Left ventricle myocardium superior (tissue), 1 donor: ENCODE measurements around the gene PTPRN2. TPM values are rescaled to one million over a fixed set of nuclear protein-coding genes. Genes with fewer than 3 reads are reported as not detected.

Experiments
- ATAC-seq: fragments of 200-7000 bp; cut with Tn5 transposase; one replicate; pipeline ENCODE4 v1.9.1; 2020; ENCODE audit warnings: mild to moderate bottlenecking, moderate library complexity
- DNase-seq: peaks from one replicate; pipeline ENCODE4 v3.0.0-alpha.2; 2020
- intact Hi-C: fragments of 100-400 bp; cut with micrococcal nuclease; formaldehyde crosslinking; loops from one replicate; pipeline ENCODE4 v1.11.0; 2022
- total RNA-seq: library from RNA; stranded (reverse); fragmentation: NEBNext Ultra II Directional; extraction: Animal tissue kit (Norgen Biotek cat#: 25700); gene quantifications from one replicate; pipeline ENCODE4 v1.2.1, GENCODE V29; 2021
- donor health status: DM: no; HTN: yes; CAD: no; lungs with severe emphysema.

The PTPRN2 gene
- total RNA-seq, 1 donor from 2014 or later: 1.3 TPM

- ATAC-seq (no peak), DNase-seq (no peak)
- intact Hi-C loops: no loop called here
Measured at GRCh38 chr7:158028290-158028941, 559.2 kb downstream of the PTPRN2 start.

DNA sequence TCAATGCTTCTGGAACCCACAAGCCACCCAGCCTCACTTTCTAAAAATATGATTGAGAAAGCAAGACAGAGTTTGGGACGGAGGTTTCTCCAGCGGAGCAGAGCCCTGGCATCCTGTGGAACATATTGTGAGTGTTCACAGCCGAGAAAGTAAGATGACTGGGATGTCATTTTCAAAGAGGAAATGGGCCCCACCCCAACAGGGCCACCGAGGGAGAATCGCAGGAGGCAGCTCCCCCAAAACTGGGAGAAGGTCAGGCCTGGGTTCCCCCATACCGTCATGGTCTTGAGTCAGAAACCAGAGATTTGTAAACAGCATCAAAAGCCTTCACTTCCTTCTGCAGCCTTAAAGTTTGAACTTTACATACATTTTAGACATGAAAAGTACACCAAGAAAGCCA, 560.0 kb downstream of the PTPRN2 start:
- DNase-seq (no peak), ATAC-seq (no peak)
- intact Hi-C loops: no loop called here

GRCh38 chr7:158026636-158027265, 560.9 kb downstream of the PTPRN2 start:
- no peak for DNase-seq
- no peak for ATAC-seq
- intact Hi-C loops: no loop called here

- no peak for ATAC-seq
- DNase-seq: no peak
- intact Hi-C loops: no loop called here
Measured at GRCh38 chr7:158025686-158026600, 561.7 kb downstream of the PTPRN2 start.

GRCh38 chr7:158024881-158025280, 562.7 kb downstream of the PTPRN2 start:
- intact Hi-C loops: no loop called here
- no peak for ATAC-seq
- DNase-seq: no peak

- intact Hi-C loops: no loop called here
- no peak for ATAC-seq
- no peak for DNase-seq
Measured at GRCh38 chr7:158024351-158024715, 563.3 kb downstream of the PTPRN2 start.

GRCh38 chr7:158023681-158024350, 563.8 kb downstream of the PTPRN2 start:
- DNase-seq (no peak), ATAC-seq (no peak)
- intact Hi-C loops: no loop called here

DNA sequence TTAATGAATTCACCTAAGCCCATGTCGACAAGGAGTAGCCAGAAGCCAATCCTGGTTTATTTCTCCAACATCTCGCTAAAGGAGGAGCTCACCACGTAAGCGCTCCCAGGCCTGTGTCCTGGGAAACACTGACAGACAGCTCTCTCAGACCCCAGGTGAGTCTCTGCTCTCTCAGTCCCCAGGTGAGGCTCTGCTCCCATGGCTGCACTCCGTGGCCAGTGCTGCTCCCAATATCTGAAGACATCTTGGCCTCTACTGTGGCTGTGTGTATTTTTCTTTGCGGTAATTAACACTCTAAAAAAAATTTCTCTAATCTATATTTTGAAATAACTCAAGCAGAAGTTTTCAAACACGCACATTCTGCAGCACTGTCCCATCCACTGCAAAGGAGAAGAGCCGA, 564.5 kb downstream of the PTPRN2 start:
- DNase-seq: no peak
- intact Hi-C loops: no loop called here
- ATAC-seq: no peak

DNA sequence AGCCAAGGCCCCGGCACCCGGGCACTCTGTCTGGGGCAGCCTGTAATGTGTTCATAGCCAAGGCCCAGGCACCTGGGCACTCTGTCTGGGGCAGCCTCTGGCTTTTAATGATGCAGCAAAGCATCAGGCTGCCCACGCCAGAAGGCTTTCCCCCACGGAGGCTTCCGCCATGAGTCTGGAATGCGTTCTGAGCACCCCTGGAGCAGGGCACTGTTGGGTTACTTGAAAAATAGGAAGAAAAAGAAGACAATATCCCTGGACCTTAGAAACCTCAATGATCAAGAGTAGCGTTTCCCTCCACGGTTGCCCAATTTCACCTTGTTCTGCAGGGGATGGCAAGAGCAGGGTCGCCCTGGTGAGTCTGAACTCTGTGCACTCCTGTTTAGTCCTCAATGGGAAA, 565.0 kb downstream of the PTPRN2 start:
- intact Hi-C loops: no loop called here
- no peak for ATAC-seq
- no peak for DNase-seq

GRCh38 chr7:158021836-158022235, 565.8 kb downstream of the PTPRN2 start:
- intact Hi-C loops: no loop called here
- ATAC-seq: no peak
- DNase-seq: no peak

DNA sequence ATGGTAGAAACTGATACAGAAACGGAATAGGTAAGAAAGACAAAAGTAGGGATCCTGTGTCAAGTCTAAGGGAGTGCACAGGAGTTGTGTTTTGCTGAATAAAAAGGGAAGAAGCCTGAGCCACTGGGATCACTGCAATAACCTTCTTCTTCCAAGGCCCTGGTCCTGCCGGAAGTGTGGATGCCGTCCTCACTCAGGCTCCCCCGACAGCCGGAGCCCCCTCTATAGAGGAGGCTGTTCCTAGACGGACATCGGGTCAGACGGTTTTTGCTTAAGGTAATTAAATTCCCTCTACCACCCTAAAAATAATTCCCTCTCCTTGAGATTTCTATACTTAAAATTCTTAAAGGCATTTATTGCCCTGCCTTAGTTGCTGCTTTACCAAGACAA, 566.9 kb downstream of the PTPRN2 start:
- intact Hi-C loops: no loop called here
- ATAC-seq: no peak
- no peak for DNase-seq

- ATAC-seq (no peak), DNase-seq (no peak)
- intact Hi-C loops: no loop called here
Measured at GRCh38 chr7:158019726-158020705, 567.6 kb downstream of the PTPRN2 start.

DNA sequence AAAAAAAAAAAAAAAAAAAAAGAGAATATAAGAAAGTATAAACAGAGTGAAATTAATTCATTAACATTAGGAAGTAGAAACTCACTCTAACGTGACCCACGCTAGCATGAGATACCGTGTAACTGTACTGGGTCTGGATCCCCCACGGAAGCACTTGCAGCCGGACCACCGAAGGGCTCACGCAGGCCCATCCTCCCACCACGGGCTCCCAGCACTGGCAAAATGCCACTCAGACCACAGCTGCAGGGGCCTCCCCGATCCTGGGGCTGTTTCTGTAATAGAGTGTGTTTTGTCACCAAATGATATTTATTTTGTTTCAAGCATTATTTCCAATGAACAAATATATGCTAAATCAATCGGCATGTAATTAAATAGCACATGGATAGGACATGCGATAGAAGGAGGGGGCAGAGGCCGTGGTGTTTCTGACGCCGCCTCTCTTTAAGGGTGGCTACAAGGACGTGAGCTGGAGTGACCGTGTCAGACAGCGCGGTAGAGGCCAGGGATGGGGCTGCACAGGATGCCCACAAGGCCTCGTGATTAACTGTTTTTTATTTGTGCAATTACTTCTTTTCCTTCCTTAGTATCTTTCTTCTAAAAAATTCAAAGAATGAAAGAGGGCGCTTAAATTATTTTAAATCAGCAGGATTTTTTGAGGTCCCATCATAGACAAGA, 568.5 kb downstream of the PTPRN2 start:
- intact Hi-C loops: no loop called here
- ATAC-seq (no peak), DNase-seq (no peak)

GRCh38 chr7:158018098-158018762, 569.4 kb downstream of the PTPRN2 start:
- intact Hi-C loops: no loop called here

DNA sequence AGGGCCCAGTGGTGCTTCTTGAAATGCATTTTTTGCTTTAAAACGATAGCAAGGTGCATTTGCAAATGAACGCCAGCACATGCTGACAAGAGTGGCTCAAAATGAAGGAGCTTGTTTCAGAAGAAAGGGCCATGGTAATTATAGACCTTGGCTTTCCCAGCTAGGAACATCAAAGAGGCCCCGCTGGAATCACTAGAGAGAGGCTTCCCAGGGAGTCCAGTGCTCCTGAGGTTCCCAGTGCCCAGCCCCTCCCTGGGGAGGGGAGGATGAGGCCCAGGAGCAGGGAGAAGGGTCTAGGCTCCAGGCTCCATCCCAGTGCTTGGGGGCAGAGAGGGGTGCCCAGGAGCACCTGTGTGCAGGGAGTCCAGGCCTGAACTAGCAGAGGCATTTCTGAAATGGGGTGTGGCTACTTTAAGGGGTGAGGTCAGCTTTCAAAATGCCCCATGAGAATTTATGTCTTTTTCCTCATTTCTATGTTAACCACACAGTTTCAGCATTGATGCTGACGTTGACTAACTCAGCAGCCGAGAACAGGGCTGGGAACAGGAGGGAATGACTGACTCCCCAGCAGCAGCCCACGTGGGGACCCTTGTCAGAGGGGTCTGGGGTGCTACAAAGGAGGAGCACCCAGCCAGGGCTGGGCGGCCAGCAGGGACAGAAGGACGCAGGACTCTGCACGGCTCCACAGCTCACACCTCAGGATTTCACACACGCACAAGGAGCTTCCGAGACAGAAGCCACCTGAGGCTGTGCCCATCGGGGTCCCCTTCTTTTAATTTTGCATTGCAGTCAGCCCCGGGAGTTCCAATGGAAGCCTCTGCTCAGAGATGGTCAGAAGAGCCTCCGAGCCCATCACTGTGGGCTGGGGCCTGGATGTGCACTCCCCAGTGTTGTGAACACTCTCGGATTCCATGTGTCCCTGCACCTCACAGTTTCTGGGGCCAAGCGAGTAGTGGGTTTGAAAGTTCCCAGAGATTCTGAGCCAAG, 570.2 kb downstream of the PTPRN2 start:
- ATAC-seq: no peak
- no peak for DNase-seq
- intact Hi-C loops: no loop called here

More at GRCh38 chr7:158018098-158018762, 569.4 kb downstream of the PTPRN2 start:
- no peak for ATAC-seq
- DNase-seq: no peak
